Astrocyte (in vitro differentiated cells and primary cell): Measurements from ENCODE around the gene TVP23A.
"Not testable (repeated sequence)": the region's sequence is repeated elsewhere in the genome, so short reads cannot be mapped to it uniquely, and the experiment has no call there.

ENCODE experiments used
- EZH2 ChIP-seq: IDR thresholded peaks from 2 replicates; pipeline ENCODE4 v1.6.1; 2012; ENCODE audit warnings: mild to moderate bottlenecking, low read length, inconsistent platforms; ENCODE audit not compliant: insufficient read depth
- TF ChIP-seq, protein P1 (sequence below): IDR thresholded peaks from 2 replicates; pipeline ENCODE4 v1.5.1; 2011; ENCODE audit warnings: low read depth, mild to moderate bottlenecking, inconsistent platforms, low read length, moderate library complexity; ENCODE audit not compliant: insufficient read depth

- TF ChIP-seq, protein P1, sequence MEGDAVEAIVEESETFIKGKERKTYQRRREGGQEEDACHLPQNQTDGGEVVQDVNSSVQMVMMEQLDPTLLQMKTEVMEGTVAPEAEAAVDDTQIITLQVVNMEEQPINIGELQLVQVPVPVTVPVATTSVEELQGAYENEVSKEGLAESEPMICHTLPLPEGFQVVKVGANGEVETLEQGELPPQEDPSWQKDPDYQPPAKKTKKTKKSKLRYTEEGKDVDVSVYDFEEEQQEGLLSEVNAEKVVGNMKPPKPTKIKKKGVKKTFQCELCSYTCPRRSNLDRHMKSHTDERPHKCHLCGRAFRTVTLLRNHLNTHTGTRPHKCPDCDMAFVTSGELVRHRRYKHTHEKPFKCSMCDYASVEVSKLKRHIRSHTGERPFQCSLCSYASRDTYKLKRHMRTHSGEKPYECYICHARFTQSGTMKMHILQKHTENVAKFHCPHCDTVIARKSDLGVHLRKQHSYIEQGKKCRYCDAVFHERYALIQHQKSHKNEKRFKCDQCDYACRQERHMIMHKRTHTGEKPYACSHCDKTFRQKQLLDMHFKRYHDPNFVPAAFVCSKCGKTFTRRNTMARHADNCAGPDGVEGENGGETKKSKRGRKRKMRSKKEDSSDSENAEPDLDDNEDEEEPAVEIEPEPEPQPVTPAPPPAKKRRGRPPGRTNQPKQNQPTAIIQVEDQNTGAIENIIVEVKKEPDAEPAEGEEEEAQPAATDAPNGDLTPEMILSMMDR: not testable (repeated sequence)
- not testable (repeated sequence) for TF ChIP-seq EZH2
Measured at GRCh38 chr16:10776923-10777322, 41.7 kb downstream of the TVP23A start.
